ENCODE results near the gene AKIRIN2.

Gene AKIRIN2

DNA sequence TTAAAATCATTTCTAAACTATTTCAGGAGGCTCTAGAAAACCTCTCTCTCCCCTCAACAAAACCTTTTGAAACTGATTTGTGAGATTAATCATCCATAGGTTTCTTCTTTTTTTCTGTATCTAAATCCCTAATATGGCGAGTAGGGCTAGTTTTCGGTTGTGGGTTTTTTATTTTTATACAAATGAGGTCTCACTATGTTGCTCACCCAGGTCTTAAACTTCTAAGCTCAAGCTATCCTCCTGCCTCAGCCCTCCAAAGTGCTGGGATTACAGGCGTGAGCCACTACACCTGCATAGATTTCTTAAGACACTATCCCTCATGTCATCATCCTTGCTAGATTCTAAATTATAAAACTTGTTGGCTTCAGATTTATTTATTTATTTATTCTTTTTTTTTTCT, 68.2 kb downstream of the AKIRIN2 start:
- no peaks in the 10 kb centered on the region for H4K20me1 ChIP-seq
- no peak for TF ChIP-seq Cebpa-rat (IDR thresholded peaks at IDR 0.05)
- H3K4me2 ChIP-seq, result no peak overlapping the region
- no peak overlapping the region for H3K27ac ChIP-seq
- no peaks in the 10 kb centered on the region for H3K27me3 ChIP-seq
- no peaks in the 10 kb centered on the region for H3K4me1 ChIP-seq
- H3K9me3 ChIP-seq, result no peaks in the 10 kb centered on the region
- no peak overlapping the region for H3K9ac ChIP-seq
- no peak overlapping the region for H3K4me3 ChIP-seq
- peaks cover 21% of the 10 kb centered on the region; the same call in 1 of the 2 replicates for H3K36me3 ChIP-seq

GRCh38 chr6:87630746-87631145, 71.3 kb downstream of the AKIRIN2 start:
- Histone ChIP-seq H4K20me1 (no peaks in the 10 kb centered on the region), H3K9me3 (no peaks in the 10 kb centered on the region), H3K36me3 (peaks cover 13% of the 10 kb centered on the region; the same call in 1 of the 2 replicates), H3K27me3 (no peaks in the 10 kb centered on the region), H3K4me2 (no peak overlapping the region), H3K27ac (no peak overlapping the region), H3K4me1 (no peaks in the 10 kb centered on the region), H3K4me3 (no peak overlapping the region), H3K9ac (no peak overlapping the region)
- no peak for TF ChIP-seq Cebpa-rat (IDR thresholded peaks at IDR 0.05)

- Histone ChIP-seq H3K9ac (no peak overlapping the region), H3K4me2 (no peak overlapping the region), H3K4me3 (no peak overlapping the region), H3K27me3 (no peaks in the 10 kb centered on the region), H3K4me1 (no peaks in the 10 kb centered on the region), H3K36me3 (peaks cover 6% of the 10 kb centered on the region; the same call in 1 of the 2 replicates), H3K9me3 (no peaks in the 10 kb centered on the region), H4K20me1 (no peaks in the 10 kb centered on the region), H3K27ac (no peak overlapping the region)
- TF ChIP-seq Cebpa-rat (IDR thresholded peaks at IDR 0.05), result no peak
Observed at GRCh38 chr6:87628881-87629280, 73.2 kb downstream of the AKIRIN2 start.

DNA sequence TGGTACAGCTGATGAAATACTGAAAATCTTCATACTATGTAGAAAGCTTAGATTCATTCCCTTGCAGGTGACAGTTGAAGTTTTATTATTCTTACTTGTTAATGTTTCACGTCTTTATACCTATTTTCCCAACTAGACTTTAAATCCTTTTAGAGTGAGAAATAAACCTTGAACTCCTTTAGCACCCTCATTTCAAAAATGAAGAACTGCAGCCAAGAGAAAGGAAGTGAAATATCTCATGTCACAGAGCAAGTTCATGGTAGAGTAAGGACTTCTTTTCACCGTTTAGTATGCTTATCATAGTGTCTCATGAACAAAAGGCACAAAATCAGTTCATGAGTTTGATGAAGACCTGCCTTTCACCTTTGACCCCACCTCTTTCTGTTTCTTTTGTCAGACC, 73.6 kb downstream of the AKIRIN2 start:
- no peak for TF ChIP-seq Cebpa-rat (IDR thresholded peaks at IDR 0.05)
- Histone ChIP-seq H4K20me1 (no peaks in the 10 kb centered on the region), H3K4me3 (no peak overlapping the region), H3K9ac (no peak overlapping the region), H3K9me3 (no peaks in the 10 kb centered on the region), H3K27ac (no peak overlapping the region), H3K4me2 (no peak overlapping the region), H3K4me1 (no peaks in the 10 kb centered on the region), H3K36me3 (peaks cover 6% of the 10 kb centered on the region; the same call in 1 of the 2 replicates), H3K27me3 (no peaks in the 10 kb centered on the region)
